Endothelial cell of umbilical vein (primary cell): ENCODE data around the gene MAN1A2. TPM values are rescaled to one million over a fixed set of nuclear protein-coding genes. Genes with fewer than 3 reads are reported as not detected.

Source experiments
- BruUV-seq: library from RNA; stranded (reverse); fragments of 400-500 nt; replicated peaks from 2 replicates; lab custom pipeline; 2021; lab: Mats Ljungman, UMichigan
- CTCF ChIA-PET: fragments of 300-600, 350-600 bp; sonication (Branson Sonifier 250); formaldehyde crosslinking; loops from one replicate; lab custom pipeline; 2021; ENCODE audit warnings: antibody characterized with exemption, inconsistent platforms; lab: Charles Lee
- POLR2A ChIA-PET: fragments of 300-600, 350-600 bp; sonication (Branson Sonifier 250); formaldehyde crosslinking; loops from one replicate; lab custom pipeline; 2021; ENCODE audit warnings: antibody characterized with exemption, inconsistent platforms; lab: Charles Lee
- DNase-seq: peaks from one replicate; pipeline ENCODE4 v3.0.0-alpha.2; 2011; ENCODE audit warnings: low read depth, low spot score
- FAIRE-seq: peaks from 2 replicates; lab custom pipeline; 2011; peaks lifted over from hg19 to GRCh38; lab: Jason Lieb, UNC
- H2AFZ ChIP-seq: 2 replicates; pipeline ENCODE4 v1.6.0; 2012; ENCODE audit warnings: low read depth, low read length, control low read depth, inconsistent platforms
- H3K27ac ChIP-seq: 2 replicates; pipeline ENCODE4 v1.5.1; 2011; ENCODE audit warnings: low read depth, mild to moderate bottlenecking, control low read depth, low read length, moderate library complexity; ENCODE audit not compliant: insufficient read depth
- H3K27me3 ChIP-seq, 2 experiments: 2 replicates each; pipeline versions ENCODE4 v1.6.0 to v1.6.1; 2011; ENCODE audit warnings: low read length in 2 of 2, mixed read lengths in 1 of 2; ENCODE audit not compliant: control insufficient read depth in 2 of 2, insufficient read depth in 2 of 2
- H3K36me3 ChIP-seq, 2 experiments: 2 replicates in 1 of 2; 3 replicates in 1 of 2; pipeline ENCODE4 v1.5.1; 2011; ENCODE audit warnings: low read length in 2 of 2, mild to moderate bottlenecking in 1 of 2, moderate library complexity in 1 of 2; ENCODE audit not compliant: control insufficient read depth in 2 of 2, insufficient read depth in 2 of 2; ENCODE audit errors: extremely low read depth in 1 of 2
- H3K4me1 ChIP-seq: 3 replicates; pipeline ENCODE4 v1.5.1; 2011; ENCODE audit warnings: mild to moderate bottlenecking, low read length; ENCODE audit not compliant: control insufficient read depth, insufficient read depth; ENCODE audit errors: extremely low read depth
- H3K4me2 ChIP-seq: 2 replicates; pipeline ENCODE4 v1.6.1; 2011; ENCODE audit warnings: low read length, control low read depth, mixed read lengths; ENCODE audit not compliant: insufficient read depth
- H3K4me3 ChIP-seq, 3 experiments: fragments of 200-600 bp in 1 of 3; sonication (generic), shearing (Covaris generic) in 1 of 3; replicated peaks in 1 of 3; 2 replicates each; pipeline ENCODE4 v1.5.1; 2011 to 2016; ENCODE audit warnings: control low read depth in 3 of 3, low read length in 3 of 3, mild to moderate bottlenecking in 2 of 3, inconsistent platforms in 1 of 3, low read depth in 1 of 3, moderate library complexity in 1 of 3; ENCODE audit not compliant: insufficient read depth in 1 of 3
- H3K79me2 ChIP-seq: 2 replicates; pipeline ENCODE4 v1.6.0; 2012; ENCODE audit warnings: low read length, inconsistent platforms; ENCODE audit not compliant: control insufficient read depth, insufficient read depth
- H3K9ac ChIP-seq: replicated peaks from 2 replicates; pipeline ENCODE3; 2011; ENCODE audit warnings: low read length, control low read depth; ENCODE audit not compliant: insufficient read depth; ENCODE audit errors: extremely low read depth
- H3K9me1 ChIP-seq: replicated peaks from 3 replicates; pipeline ENCODE4 v1.6.0; 2011; ENCODE audit warnings: mild to moderate bottlenecking, low read length; ENCODE audit not compliant: control insufficient read depth, insufficient read depth; ENCODE audit errors: extremely low read depth
- H3K9me3 ChIP-seq: replicated peaks from 2 replicates; pipeline ENCODE4 v1.5.1; 2012; ENCODE audit warnings: low read length, inconsistent platforms; ENCODE audit not compliant: control insufficient read depth, insufficient read depth
- H4K20me1 ChIP-seq: replicated peaks from 2 replicates; pipeline ENCODE3; 2011; ENCODE audit warnings: mild to moderate bottlenecking, low read length; ENCODE audit not compliant: control insufficient read depth, insufficient read depth; ENCODE audit errors: extremely low read depth
- EZH2 ChIP-seq: IDR thresholded peaks from 2 replicates; pipeline ENCODE4 v1.6.1; 2012; ENCODE audit warnings: borderline replicate concordance, low read depth, mild to moderate bottlenecking, moderate library complexity, low read length, inconsistent platforms; ENCODE audit not compliant: severe bottlenecking
- FOS ChIP-seq: IDR thresholded peaks from 2 replicates; pipeline ENCODE4 v1.6.1; 2011; ENCODE audit warnings: mild to moderate bottlenecking, low read length, moderate library complexity, borderline replicate concordance; ENCODE audit not compliant: insufficient read depth
- GATA2 ChIP-seq: IDR thresholded peaks from 2 replicates; pipeline ENCODE4 v1.7.0; 2011; ENCODE audit warnings: low read depth, mild to moderate bottlenecking, moderate library complexity, mixed read lengths, low read length; ENCODE audit not compliant: insufficient read length, insufficient read depth
- JUN ChIP-seq: IDR thresholded peaks from 2 replicates; pipeline ENCODE4 v1.6.1; 2011; ENCODE audit warnings: borderline replicate concordance, low read depth; ENCODE audit not compliant: insufficient read length, insufficient read depth
- MAX ChIP-seq: IDR thresholded peaks from 2 replicates; pipeline ENCODE4 v1.6.1; 2011; ENCODE audit not compliant: insufficient read depth, insufficient read length
- MYC ChIP-seq: IDR thresholded peaks from one replicate; pipeline ENCODE4 v1.6.1; 2011; ENCODE audit warnings: mild to moderate bottlenecking, low read depth, low read length
- POLR2A ChIP-seq: IDR thresholded peaks from 2 replicates; pipeline ENCODE4 v1.6.1; 2012; ENCODE audit warnings: low read depth, mild to moderate bottlenecking, control low read depth, low read length
- POLR2AphosphoS5 ChIP-seq: IDR thresholded peaks from 2 replicates; pipeline ENCODE4 v1.6.1; 2012; ENCODE audit warnings: low read depth, mild to moderate bottlenecking, control low read depth, low read length, moderate library complexity; ENCODE audit not compliant: insufficient read depth
- dilution Hi-C: fragments of 300-500 bp; cut with MboI; formaldehyde crosslinking; loops from one replicate; pipeline ENCODE4 v1.15.0; 2019; ENCODE audit warnings: low sequenced_read_pairs; ENCODE audit not compliant: extremely low pct_ligation_motif_present
- intact Hi-C: fragments of 100-400 bp; cut with micrococcal nuclease; formaldehyde crosslinking; loops from one replicate; pipeline ENCODE4 v1.10.0; 2022
- polyA plus RNA-seq, 4 experiments: library from polyadenylated mRNA; depleted of rRNA in 3 of 4; stranded (reverse) in 3 of 4; unstranded in 1 of 4; fragments of >200 nt; gene quantifications; 2 replicates each; pipeline versions ENCODE4 v1.2.1 to v1.2.3, GENCODE V29; 2011 to 2012; ENCODE audit warnings: missing spikeins in 1 of 4
- total RNA-seq: library from RNA; stranded (reverse); gene quantifications from 2 replicates; pipeline ENCODE4 v1.2.3, GENCODE V29; 2021
- TF ChIP-seq, protein P1 (sequence below), 2 donors: IDR thresholded peaks; 1 replicate in 1 of 2; 2 replicates in 1 of 2; pipeline ENCODE4 v1.5.1; 2011; ENCODE audit warnings: low read length in 2 of 2, mild to moderate bottlenecking in 2 of 2, moderate library complexity in 2 of 2, control low read depth in 1 of 2, inconsistent platforms in 1 of 2, low read depth in 1 of 2; ENCODE audit not compliant: insufficient read depth in 1 of 2; ENCODE audit errors: extremely low read depth in 1 of 2

Gene MAN1A2
- total and polyA plus RNA-seq, 2 donors (not counting 3 experiments of a cell fraction or from before 2014, with no cell fraction given), result 13.5 to 36.2 TPM

GRCh38 chr1:117499071-117499470 is 131.8 kb downstream of the MAN1A2 start:
- Histone ChIP-seq H3K27me3 (no peaks in the 10 kb centered on the region), H3K27ac (no peak overlapping the region), H3K36me3 (no peaks in the 10 kb centered on the region), H4K20me1 (no peaks in the 10 kb centered on the region), H3K4me3 (no peak overlapping the region), H3K4me2 (no peak overlapping the region), H2AFZ (no peak overlapping the region), H3K9me3 (no peaks in the 10 kb centered on the region), H3K9ac (no peak overlapping the region), H3K9me1 (no peaks in the 10 kb centered on the region), H3K79me2 (no peaks in the 10 kb centered on the region), H3K4me1 (peaks cover 2% of the 10 kb centered on the region)
- dilution Hi-C loops, result no loop called here
- TF ChIP-seq GATA2 (no peak), POLR2A (no peak), FOS (no peak), MAX (no peak), JUN (no peak), POLR2AphosphoS5 (no peak), MYC (no peak), EZH2 (no peak)
- TF ChIP-seq, protein P1, sequence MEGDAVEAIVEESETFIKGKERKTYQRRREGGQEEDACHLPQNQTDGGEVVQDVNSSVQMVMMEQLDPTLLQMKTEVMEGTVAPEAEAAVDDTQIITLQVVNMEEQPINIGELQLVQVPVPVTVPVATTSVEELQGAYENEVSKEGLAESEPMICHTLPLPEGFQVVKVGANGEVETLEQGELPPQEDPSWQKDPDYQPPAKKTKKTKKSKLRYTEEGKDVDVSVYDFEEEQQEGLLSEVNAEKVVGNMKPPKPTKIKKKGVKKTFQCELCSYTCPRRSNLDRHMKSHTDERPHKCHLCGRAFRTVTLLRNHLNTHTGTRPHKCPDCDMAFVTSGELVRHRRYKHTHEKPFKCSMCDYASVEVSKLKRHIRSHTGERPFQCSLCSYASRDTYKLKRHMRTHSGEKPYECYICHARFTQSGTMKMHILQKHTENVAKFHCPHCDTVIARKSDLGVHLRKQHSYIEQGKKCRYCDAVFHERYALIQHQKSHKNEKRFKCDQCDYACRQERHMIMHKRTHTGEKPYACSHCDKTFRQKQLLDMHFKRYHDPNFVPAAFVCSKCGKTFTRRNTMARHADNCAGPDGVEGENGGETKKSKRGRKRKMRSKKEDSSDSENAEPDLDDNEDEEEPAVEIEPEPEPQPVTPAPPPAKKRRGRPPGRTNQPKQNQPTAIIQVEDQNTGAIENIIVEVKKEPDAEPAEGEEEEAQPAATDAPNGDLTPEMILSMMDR (IDR thresholded peaks at IDR 0.05; ENCODE audit: extremely low read depth in 1 of 2, insufficient read depth in 1 of 2, low read depth in 1 of 2, low read length in 2 of 2), result no peak
- no peak for DNase-seq
- intact Hi-C loops, result no loop called here
- no TSS peak for BruUV-seq
- CTCF ChIA-PET, result interaction anchor here (1.0 kb wide), 1 partner anchor 14 kb away, joined by 6 read pairs; no protein-coding TSS in a partner anchor
- POLR2A ChIA-PET, result no interaction called here
- no peak for FAIRE-seq
